ENCODE data around the gene LRRC32.

LRRC32 gene

GRCh38 chr11:76677458-76677765 lies 6.9 kb upstream of the LRRC32 start:
- DNase-seq, result no peak

DNA sequence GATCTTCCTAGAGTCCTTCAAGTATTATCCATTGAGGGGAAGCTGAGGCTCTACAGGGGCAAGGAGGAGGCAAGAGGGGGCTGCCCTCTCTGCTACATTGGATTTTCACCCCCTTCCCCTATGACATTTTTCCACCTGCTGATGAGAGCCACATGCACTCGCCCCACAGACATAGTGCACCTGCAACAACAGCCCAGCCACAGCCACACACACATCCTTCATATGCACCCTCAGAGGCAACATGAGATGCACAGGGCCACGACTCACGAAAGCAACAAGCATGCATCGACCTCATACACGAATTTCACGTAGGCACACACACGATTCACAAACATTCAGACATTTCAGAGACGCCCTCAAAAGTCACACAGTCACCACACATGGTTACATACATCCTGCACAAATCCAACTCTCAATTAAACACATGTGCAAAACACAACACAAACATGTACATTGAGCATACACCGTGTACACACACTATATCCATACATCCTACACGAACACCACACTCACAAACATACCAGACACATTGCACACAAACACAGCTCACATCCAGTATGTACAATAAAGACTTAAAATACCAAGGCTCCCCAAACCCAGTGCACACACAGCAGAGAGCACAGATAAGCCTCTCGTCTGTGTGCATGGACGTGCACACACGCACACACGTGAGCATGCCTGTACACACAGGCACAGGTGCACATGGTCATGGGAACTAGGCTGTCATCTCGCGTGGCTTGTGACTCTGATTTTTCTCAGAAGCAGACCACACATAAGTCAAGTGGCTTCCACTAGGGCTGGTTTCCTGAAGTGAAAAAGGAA lies 6.3 kb upstream of the LRRC32 start:
- no peak for DNase-seq

DNA sequence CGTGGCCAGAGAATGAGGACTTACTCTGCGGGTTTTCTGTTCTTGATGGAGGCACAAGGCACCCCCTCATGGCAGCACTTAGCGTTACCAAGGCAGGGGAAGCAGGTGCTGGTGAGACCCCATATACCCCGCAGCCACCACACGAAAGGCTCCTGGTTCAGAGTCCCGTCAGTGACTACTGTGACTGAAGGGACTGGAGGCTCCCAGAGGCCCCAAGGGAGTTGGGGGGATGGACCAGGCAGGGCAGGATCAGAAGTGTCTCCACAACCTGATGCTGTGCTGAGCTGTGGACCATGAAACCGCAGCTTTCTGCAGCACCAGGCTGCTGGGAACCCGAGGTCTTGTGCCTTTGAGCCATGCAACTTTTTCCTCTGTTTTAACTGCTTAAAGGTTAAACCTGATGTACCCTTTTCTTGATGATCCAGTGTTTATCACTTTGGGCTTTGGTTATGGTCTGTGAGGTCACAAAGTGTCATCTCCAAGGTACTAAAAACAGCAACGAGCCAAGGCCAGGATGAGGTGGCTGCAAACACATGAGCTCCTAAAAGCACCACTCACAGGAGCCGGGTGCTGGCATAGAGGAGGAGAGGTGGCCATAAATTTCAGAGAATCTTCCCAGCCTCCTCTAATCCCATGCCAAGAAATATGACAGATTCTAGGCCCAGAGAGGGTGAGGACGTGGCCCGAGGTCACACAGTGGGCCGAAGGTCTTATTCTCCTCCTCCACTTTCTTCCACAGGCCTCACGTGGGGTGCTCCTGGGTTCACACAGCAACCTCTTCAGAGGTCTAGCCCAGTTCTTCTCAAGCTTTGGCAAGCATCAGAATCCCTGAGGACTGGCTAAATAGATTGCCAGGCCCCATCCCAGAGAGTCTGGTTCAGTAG lies 4.2 kb upstream of the LRRC32 start:
- no peak for DNase-seq

DNA sequence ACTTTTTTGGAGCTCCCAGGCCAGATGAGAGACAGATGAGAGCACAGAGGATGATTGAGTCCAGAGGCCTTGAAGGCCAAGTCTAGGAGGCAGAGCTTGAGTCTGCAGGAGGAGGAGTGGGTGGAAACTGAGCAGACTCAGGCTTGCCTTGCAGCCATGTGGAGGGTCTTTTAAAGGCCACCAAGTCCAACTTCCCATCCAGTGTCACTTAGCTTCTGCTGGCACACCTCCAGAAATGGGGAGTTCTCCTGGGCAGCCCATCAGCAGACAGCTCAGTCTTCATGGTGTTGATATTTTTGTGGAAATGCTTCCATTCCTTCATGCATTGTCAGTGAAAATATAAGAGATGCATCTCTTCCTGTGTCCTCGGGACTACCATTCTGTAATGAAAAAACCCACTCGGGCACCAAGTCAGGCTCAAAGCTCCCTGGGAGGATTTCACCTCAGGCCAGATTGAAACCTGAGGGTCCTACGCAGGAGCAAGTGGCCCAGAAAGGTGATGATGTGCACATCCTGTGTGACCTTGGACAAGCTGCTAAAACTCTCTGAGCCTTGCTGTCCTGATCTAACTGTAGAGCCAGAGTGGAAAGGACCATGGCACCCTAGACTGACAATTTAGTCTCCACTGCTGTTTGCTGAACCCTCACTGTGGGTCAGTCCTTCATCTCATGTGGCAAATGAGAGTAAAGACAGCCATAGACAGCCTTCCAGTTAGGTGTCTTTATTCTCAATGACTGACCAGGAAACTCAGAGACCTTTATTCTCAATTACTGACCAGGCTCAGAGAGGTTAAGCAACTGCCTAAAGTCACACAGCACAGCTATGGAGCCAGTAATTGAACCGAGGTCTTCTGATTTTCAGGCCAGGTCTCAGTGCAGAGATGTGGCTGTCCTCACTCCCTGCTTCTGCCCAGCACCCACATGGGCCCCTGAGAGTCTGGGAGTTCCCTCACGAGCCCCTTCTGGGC lies 2.9 kb upstream of the LRRC32 start:
- DNase-seq, result no peak

DNA sequence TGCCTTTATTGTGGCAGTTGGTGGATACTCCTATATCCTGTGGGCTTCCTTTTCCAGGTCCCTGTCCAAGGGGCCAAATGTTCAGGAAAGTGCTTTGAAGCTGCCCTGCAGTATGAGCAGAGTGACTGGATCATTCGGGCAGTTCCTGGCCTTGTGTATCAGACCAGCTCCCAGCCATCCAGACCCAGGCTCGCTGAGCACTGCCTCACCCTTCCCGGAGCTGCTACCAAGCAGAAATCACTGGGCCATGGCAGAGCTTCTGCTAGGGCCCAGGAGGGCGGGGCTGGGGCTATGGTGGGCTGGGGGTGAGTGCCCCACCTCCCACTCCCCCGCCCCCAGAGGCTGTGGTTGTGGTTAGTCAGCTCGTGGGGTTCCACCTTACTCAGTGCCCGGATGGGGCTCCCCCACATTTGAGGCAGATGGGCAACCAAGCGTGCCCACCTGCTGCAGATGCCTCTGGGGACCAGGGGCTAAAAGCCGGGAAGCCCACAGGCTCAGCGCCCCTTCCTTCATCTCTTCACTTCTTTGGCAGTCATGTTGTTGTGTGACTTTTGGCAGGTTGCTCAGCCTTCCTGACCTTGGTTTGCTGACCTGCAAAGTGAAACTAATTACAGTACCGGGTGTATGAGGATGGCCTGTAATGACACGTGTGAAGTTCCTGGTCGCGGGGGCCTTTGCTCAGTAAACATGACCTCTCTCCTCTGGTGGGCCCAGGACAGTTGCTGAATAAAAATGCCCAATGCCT lies 2.1 kb upstream of the LRRC32 start:
- no peak for DNase-seq

DNA sequence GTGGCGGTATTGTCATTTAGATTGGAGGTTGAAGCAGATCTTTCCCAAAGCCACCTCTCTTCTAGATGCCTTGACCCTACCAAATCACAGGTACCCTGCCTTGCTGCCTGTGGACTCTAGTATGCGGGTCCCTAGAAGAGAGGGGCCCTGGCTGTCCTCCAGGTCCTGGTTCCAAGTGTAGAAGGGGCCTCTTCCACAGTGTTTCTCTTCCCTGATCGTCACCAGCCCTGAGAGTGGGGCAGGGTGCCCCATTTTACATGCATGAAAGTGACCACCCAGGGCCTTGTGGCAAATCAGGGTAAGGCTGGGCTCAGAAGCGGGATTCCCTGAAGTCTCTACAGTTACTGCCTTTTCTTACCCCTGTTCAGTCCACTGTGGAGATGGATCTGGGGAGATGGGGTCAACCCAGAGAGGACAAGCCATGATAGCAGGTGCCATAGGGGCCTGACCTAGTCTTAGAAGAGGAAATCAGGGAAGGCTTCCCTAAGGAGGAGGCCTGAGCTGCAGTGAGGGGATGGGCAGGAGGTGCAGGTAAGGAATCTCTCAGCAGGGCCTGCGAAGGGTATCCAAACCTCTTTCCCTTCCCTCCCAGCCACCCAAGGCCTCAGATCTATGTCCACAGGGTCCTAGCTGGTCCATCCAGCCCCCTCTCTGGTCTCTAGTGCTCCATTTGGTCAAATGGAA lies 1.2 kb upstream of the LRRC32 start:
- no peak for DNase-seq

GRCh38 chr11:76671237-76671592 lies 668 bp upstream of the LRRC32 start:
- DNase-seq, result no peak

GRCh38 chr11:76669901-76670484 lies 554 bp downstream of the LRRC32 start:
- no peak for DNase-seq

DNA sequence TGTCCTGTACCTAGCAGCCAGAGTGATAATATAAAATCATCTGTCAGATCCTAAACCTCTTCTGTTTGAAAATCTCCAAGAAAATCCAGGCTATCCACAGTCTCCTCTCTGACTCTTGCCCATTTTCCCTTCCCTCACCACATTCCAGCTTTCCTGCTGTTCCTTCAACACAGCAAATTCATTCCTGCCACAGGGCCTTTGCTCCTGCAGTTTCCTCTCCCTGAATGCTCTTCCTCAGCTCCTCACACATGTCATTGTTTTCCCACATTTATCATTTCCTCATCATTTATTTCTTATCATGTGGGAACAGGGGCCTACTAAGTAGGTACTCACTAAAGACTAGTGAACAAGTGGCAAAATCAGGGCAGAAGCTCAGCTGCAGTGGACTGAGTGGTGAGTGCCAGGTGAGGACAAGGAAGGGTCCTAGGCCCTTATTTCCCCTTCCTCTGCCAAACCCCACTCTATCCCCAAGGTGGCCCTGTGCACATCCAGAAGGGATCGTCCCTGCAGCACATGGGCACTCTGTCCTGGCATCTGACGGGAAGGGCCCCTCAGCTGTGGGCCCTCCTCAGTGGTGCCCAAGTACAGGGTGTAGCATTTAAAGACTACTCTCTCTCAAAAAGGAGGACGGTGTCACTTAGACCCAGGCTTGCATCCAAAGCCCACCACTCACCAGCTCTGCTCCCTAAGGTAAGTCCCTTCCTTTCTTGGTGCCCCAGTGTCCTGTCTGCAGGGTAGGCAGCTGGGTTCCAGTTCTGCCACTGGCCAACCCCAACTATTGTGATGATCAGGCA lies 2.0 kb downstream of the LRRC32 start:
- no peak for DNase-seq

GRCh38 chr11:76667856-76668255 lies 2.7 kb downstream of the LRRC32 start:
- no peak for DNase-seq

DNA sequence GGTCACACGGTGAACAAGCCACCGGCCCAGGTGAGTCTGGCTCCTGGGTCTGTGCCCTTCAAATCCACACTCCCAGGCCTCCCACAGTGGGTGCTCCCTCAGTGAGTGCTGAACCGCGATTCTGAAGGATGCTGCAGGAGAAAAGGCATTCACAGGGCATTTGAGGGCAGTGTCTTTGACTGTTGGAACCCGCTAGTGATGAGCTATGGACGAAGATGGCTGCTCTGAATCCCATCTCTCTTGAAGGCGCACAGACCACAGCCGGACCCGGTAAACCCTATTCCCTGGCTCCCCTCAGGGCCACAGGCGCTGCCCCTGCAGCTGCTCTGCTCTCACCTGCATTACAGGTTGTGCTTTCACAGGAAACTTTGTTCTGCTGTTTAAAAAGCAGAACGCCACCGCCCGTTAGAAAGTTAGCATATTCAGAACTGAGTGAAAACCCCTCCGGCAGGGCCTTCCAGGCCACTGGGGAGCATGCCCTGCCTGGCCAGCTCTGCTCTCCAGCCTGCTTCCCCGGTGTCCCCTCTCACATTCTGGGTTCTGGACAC lies 3.2 kb downstream of the LRRC32 start:
- DNase-seq, result no peak

DNA sequence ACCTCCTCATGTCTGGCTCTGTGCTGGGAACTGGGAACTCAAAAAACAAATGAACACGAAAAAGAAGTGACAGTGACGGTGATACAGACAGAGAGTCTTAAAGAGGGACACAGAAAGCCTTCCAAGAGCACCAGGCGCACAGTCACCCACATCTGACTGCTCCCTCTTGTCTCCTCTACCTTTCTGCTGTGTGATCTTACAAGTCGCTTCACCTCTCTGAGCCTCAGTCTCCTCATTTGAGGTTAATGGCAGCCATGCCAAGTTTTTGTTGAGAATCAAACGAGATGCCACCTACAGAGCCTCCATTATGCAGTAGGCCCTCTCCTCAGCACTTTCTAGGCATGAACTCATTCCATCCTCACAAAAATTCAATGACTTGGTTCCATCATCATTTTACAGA lies 3.7 kb downstream of the LRRC32 start:
- no peak for DNase-seq

- DNase-seq, result no peak
These were observed 4.1 kb downstream of the LRRC32 start for GRCh38 chr11:76666408-76666807.

GRCh38 chr11:76665921-76666351 lies 4.6 kb downstream of the LRRC32 start:
- no peak for DNase-seq

GRCh38 chr11:76665172-76665571 lies 5.4 kb downstream of the LRRC32 start:
- DNase-seq, result no peak

DNA sequence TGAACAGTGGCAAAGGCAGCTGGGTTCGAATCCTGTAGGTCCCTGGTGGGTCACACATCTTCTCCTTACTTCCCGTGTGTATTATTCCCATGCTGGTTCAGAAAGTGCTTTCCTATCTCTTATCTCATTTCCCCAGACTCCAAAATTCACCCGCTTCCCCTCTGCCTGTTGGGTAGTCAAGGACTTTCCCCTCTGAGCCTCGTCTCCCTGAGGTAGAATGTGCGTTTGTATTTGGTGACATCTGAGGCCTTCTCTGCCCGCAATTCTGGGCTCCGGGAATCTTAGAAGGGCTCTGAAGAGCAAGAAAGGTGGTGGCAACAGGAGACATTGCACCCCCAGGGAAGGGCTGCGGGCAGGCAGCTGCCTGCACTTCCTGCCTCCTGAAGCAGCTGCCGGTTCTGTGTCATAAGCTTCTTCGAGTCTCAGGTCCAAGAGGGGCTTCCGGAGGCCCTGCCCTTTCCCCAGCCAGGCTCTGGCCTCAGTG lies 5.9 kb downstream of the LRRC32 start:
- no peak for DNase-seq

GRCh38 chr11:76663912-76664440 lies 6.6 kb downstream of the LRRC32 start:
- DNase-seq, result no peak

GRCh38 chr11:76663486-76663810 lies 7.1 kb downstream of the LRRC32 start:
- no peak for DNase-seq

GRCh38 chr11:76662656-76663485 lies 7.7 kb downstream of the LRRC32 start:
- no peak for DNase-seq

Measured in NCI-H1436 (cell line).